ENCODE data around the gene BMAL1. TPM values are rescaled to one million over a fixed set of nuclear protein-coding genes. Genes with fewer than 3 reads are reported as not detected.
A peak's percentile ranks its signal among the peaks of the same experiment; 100 is the strongest.

BMAL1 gene
- total RNA-seq, 1 donor from 2014 or later, result 8.6 TPM

- H3K27ac Mint-ChIP-seq (ENCODE audit: unreplicated experiment), result no peak overlapping the region
- TF ChIP-seq CTCF (IDR thresholded peaks at IDR 0.05; ENCODE audit: partially characterized antibody, unreplicated experiment), result no peak
- no peak for DNase-seq
- H3K4me1 Mint-ChIP-seq (ENCODE audit: low read depth, unreplicated experiment), result no peaks in the 10 kb centered on the region
- no peak overlapping the region for H3K4me3 Mint-ChIP-seq (ENCODE audit: unreplicated experiment)
- no peaks in the 10 kb centered on the region for H3K9me3 Mint-ChIP-seq (ENCODE audit: unreplicated experiment)
- H3K27me3 Mint-ChIP-seq (ENCODE audit: unreplicated experiment), result peaks cover 1% of the 10 kb centered on the region
- H3K36me3 Mint-ChIP-seq (ENCODE audit: unreplicated experiment), result no peaks in the 10 kb centered on the region
Observed at GRCh38 chr11:13269775-13270174, 7.8 kb upstream of the BMAL1 start.

DNA sequence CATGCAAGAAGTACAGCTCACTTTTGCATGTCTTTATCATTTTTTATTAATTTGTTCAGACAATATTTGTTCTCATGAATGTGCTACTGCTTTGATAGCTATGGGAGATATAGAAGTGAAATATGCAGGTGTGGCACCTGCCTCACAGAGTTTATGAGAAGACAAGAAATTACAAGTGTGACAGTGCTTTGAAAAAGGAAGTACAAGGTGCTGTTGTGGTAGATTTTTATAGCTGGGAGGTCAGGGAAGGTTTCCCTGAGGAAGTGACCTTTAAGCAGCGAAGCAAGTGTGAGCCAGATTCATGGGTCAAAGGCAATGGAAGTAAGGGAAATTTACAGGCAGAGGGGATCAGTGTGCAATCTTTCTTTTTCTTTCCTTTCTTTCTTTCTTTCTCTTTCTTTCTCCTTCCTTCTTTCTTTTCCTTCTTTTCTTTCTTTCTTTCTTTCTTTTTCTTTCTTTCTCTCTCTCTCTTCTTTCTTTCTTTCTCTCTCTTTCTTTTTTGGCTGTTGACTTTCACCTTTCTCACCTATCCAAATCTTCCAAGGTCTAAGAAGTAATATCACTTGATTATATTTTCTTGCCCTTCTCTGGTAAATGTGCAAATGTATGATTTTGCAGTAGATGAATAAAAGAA lies 6.4 kb upstream of the BMAL1 start:
- Mint-ChIP-seq H3K27me3 (ENCODE audit: unreplicated experiment) (peaks cover 8% of the 10 kb centered on the region), H3K4me3 (ENCODE audit: unreplicated experiment) (no peak overlapping the region), H3K36me3 (ENCODE audit: unreplicated experiment) (no peaks in the 10 kb centered on the region), H3K4me1 (ENCODE audit: low read depth, unreplicated experiment) (no peaks in the 10 kb centered on the region), H3K9me3 (ENCODE audit: unreplicated experiment) (no peaks in the 10 kb centered on the region), H3K27ac (ENCODE audit: unreplicated experiment) (no peak overlapping the region)
- DNase-seq, result no peak
- no peak for TF ChIP-seq CTCF (IDR thresholded peaks at IDR 0.05; ENCODE audit: partially characterized antibody, unreplicated experiment)

DNA sequence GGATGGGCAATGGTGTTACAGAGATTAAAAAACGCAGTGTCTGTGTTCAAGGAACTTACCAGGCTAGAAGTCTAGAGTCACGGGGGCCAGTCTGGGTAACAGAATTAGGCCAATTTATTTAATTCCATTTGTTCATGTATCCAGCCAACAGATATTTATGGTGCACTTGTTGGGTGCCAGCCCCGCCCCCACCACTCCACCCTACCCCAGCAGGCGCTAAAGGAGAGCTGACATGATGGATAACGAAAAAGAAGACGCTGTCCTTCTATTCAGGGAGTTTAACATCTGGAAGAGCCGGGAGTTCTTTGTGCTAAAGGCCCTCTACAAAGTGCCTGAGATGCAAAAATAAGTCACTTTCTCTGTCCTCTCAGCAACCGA lies 1.1 kb upstream of the BMAL1 start:
- Mint-ChIP-seq H3K4me3 (ENCODE audit: unreplicated experiment) (peak overlapping the region; percentile 98), H3K9me3 (ENCODE audit: unreplicated experiment) (peaks cover 6% of the 10 kb centered on the region), H3K4me1 (ENCODE audit: low read depth, unreplicated experiment) (peaks cover 3% of the 10 kb centered on the region), H3K27me3 (ENCODE audit: unreplicated experiment) (peaks cover 27% of the 10 kb centered on the region), H3K27ac (ENCODE audit: unreplicated experiment) (no peak overlapping the region), H3K36me3 (ENCODE audit: unreplicated experiment) (no peaks in the 10 kb centered on the region)
- no peak for TF ChIP-seq CTCF (IDR thresholded peaks at IDR 0.05; ENCODE audit: partially characterized antibody, unreplicated experiment)
- DNase-seq, result no peak

DNA sequence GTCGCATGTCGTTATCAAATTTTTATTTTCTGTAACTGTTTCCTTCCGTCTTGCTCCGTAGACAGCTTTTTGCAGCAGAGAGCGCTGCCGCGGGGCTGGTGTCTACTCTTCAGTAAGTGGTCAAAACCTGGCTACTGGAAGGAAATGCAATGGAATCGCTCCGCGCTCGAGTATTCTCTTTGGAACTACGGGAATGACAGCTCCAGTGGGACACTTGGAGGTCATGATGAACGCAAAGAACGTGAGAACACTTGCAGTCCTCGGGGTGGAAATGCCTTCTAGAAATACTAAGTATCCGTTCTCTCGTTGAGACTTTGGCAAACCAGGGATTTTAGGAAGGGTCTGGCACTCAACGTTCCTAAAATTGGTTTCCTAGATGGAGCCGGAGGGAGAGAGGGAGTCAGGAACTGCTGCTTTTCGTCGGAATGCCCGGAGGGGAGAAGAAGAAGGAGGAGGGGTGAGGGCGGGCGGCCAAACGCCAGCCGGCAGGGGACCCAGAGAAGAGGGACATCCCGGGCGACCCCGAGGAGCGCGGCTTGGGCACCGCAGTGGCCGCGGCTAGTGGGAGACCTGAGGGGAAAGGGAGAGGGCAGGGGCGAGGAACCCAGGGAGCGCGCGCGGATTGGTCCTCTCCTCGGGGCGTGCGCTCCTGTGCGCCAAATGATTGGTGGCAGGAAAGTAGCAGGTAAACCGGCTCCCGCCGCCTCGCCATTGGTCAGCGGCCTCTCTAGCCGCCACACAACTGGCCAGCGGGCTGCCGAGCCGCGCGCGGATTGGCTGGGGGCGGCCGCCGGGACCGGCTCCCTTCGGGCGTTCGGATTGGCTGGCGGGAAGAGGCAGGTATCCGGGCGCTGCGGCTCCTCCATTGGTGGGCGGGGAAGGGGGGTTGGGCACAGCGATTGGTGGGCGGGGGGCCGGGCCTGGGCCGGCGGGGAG lies 490 bp upstream of the BMAL1 start:
- Mint-ChIP-seq H3K4me1 (ENCODE audit: low read depth, unreplicated experiment) (peaks cover 3% of the 10 kb centered on the region), H3K9me3 (ENCODE audit: unreplicated experiment) (peaks cover 6% of the 10 kb centered on the region), H3K27ac (ENCODE audit: unreplicated experiment) (no peak overlapping the region), H3K27me3 (ENCODE audit: unreplicated experiment) (peaks cover 27% of the 10 kb centered on the region), H3K36me3 (ENCODE audit: unreplicated experiment) (no peaks in the 10 kb centered on the region), H3K4me3 (ENCODE audit: unreplicated experiment) (peak overlapping the region; percentile 98)
- DNase-seq, result peak; percentile 98
- TF ChIP-seq CTCF (IDR thresholded peaks at IDR 0.05; ENCODE audit: partially characterized antibody, unreplicated experiment), result no peak
